ENCODE data around the gene RAVER2.
"Not testable (repeated sequence)": the region's sequence is repeated elsewhere in the genome, so short reads cannot be mapped to it uniquely, and the experiment has no call there.

Gene RAVER2

DNA sequence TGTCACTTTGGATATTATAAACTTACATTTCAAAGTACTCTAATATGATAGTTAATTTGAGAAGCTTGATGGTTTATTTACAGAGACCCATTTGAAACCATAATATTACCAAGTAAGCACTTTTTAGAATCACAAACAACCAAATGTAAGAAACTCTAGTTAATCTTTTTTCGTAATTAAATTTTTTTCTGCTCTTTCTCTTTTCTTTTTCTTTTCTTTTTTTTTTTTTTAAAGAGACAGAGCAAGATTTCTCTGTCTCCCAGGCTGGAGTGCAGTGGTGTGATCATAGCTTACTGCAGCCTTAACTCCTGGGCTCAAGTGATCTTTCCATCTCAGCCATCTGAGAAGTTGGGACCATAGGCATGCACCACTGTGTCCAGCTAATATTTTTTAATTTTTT is 5.2 kb downstream of the RAVER2 start:
- no peak for DNase-seq

DNA sequence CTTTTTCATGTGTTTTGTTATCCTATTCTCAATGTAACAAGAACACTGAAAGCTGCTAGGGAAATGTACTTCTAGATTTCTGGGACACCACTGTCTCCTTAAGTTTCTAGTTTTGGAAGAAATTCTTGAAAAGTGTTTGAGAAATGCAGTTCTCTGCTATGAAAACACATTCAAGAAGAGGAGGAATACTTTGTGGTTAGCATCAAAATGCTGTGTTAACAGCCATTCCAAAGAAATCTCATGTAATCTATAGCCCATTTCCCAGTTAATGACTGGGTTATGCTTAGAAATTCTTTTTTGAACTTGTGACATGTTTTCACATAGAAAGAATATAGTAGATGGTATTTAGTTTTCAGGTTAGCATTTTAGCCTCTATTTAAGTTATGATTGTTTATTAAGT is 6.0 kb downstream of the RAVER2 start:
- DNase-seq = no peak

DNA sequence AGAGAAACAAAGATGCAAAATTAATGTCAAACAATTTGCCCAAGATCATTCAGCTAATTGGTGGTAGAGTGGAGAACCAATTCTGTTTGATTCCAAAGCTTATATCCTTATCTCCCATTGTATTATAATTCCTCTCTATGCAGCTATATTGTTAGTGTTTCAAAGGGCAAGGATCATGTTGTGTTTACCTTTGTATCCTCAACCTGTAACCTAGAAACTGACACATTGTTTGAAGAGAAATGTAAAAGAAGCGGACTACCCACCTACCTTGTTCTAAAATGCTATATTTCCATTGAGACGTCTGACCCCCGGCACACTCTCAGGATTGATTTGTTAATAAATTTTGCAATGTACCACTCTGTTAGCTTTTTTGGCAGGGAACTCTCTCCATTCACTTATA is 9.3 kb downstream of the RAVER2 start:
- no peak for DNase-seq

DNA sequence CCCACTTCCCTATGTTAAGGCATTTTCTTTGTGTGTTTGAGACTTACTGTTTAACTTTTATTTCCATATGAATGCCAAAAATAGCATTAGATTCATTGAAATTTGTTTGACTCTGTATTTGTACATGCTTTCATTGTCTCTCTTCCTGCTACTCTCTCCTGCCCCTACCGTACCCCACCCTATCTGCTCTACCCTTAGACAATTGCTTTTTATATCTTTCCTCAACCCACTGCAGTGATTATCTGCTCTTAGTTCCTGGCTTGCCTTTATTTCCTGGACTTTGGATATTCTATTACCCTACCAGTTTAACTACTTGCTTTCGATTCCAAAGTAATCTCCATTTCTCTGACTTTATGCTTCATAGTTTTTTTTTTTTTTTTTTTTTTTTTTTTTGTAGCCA is 10.5 kb downstream of the RAVER2 start:
- DNase-seq = no peak

DNA sequence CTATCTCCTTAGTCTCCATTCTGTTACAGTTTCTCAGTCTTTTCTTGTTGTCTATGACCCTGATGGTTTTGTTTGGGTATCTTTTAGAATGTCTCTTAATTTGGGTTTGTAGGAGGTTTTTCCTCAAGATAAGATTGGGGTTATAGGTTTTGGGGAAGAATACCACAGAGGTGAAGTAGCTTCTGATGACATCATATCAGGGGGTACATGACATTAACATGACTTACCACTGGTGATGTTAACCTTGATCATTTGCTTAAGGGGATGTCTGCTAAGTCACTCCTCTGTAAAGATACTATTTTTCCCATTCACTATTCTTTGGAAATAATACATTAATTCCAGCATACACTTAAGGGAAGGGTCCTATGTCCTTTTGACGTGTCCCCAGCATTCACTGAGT is 11.9 kb downstream of the RAVER2 start:
- no peak for DNase-seq

DNA sequence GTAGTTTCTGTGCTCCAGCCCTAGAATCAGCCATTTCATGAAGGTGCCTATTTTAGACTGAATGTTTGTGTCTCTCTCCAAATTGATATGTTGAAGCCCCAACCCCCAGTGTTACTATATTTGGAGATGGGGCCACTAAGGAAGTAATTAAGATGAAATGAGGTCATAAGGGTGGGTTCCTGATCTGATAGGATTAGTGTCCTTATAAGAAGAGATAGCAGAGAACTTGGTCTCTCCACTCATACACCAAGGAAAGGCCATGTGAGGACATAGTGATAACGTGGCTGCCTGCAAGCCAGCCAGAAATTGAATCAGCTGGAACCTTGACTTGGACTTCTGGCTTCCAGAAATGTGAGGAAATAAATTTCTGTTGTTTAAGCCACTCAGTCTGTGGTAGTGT is 12.3 kb downstream of the RAVER2 start:
- DNase-seq = no peak

DNA sequence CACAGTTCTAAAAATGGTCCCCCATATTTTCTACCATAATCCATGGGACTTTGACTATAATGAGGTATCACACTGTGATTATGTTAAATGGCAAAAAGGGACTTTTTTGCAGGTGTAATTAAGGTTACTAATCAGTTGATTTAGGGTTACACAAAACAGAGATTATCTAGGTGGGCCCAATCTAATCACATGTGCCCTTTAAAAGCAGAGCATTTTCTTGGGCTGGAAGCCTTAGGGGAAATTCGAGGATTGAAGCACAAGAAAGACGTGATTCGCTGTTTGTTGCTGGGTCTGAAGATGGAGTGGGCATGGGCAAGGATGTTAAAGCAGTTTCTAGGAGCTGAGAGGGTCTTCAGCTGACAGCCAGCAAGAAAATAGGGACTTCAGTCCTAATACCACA is 13.4 kb downstream of the RAVER2 start:
- DNase-seq = no peak

DNA sequence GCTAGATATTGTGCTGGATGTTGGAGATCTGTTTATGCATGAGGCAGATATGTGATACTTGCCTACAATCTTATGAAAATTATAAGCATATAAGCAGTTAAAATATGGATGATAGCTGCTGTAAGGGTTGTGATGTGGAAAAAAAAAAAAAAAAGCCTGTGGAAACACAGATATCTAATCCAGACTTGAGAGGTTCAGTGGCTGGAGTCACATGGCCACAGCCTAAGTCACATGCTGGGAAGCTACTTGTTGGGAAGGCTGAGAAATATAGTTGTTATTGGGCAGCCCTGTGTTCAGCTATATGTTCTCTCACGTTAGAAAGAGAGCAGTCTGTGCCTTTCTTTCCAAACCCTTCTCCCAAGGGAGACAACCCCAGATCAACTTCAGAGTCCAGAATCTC is 15.1 kb downstream of the RAVER2 start:
- no peak for DNase-seq

DNA sequence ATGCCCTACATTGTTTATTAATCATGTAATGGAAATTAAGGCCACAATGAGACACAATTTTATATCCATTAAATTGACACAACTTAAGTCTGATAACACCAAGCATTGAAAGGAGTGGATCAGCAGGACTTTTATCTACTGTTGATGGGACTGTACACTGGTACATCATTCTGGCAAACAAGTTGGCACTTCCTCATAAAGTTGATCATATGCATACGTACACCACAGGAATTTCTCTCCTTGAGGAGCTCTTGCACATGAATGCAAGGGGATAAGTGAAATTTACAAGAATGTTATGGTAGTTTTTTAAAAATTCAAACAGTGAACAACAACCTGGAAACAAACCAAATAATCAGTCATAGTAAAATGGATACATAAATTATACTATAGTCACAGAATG is 20.1 kb downstream of the RAVER2 start:
- no peak for DNase-seq

DNA sequence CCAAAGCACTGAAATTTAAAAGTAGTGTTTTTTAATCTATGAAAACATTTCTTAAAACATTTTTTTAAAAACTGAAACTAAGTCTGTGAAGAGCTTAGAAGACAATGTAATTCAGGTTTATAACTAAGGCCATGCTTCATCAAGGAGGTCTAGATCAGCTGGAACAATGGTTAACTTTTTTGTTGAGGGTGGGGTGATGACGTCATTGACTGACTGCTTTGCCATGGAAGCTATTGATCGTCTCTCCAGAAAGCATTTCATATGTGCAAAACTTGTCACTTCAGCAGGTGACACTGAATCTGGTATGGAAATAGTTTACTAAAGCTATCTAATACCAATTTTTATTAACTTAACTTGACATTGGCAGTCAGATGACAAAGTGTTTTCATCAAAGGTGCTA is 21.0 kb downstream of the RAVER2 start:
- no peak for DNase-seq

DNA sequence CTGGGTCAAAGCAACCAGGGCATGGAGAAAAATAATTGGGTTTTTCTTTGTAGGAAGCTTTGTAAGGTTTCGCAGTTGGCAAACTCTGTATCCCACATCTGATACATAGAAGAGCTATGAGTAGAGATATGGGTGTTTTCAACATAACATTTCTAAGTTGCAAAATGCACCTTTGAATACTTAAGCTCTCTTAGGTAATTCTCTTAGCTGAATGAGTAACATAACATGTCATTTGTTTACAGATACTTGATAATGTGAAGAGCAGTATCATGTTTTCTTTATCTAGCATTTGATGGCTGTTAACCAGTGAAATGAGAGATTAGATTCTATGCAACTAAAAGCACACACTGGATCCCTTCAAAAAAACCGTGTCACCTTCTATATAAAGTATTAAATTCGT is 21.6 kb downstream of the RAVER2 start:
- DNase-seq = no peak

DNA sequence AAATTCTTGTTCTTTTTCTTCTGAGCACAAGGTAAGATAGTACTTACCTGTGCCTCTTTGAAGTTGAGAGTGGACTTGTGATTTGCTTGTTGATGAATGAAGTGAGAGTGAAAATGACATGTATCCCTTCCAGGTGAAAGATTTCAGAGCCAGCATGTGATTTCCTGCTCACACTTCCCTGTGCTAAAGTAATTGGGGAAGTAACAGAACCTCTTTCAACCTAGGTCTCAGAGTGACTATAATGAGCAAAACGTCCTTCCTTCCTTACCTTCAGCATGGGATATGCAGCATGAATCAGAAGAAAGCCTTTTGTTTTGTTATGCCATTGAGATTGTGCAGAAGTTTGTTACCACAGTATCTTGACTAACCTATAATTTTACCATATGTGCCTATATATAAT is 24.6 kb downstream of the RAVER2 start:
- no peak for DNase-seq

DNA sequence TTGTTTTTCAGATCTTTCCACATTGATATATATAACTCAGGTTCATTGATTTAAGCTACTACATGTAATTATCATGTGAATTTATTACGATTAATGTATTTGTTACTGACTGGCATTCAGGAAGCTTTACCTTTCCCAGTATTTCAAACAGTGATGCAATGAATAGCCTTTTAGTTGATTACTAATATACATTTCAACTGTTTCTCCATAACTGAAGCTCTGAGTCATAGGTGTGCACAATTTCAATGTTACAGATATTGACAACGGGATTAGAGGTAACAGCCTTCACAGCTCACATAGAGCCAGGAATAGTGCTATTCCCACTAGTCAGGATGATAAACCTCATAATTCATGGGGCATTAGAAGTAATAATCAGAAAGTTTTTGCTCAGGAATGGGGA is 25.1 kb downstream of the RAVER2 start:
- no peak for DNase-seq

DNA sequence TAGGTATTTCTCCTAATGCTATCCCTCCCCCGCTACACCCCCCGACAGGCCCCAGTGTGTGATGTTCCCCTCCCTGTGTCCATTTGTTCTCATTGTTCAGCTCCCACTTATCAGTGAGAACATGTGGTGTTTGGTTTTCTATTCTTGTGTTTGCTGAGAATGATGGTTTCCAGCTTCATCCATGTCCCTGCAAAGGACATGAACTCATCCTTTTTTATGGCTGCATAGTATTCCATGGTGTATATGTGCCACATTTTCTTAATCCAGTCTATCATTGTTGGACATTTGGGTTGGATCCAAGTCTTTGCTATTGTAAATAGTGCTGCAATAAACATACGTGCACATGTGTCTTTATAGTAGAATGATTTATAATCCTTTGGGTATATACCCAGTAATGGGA is 28.4 kb downstream of the RAVER2 start:
- DNase-seq = not testable (repeated sequence)

DNA sequence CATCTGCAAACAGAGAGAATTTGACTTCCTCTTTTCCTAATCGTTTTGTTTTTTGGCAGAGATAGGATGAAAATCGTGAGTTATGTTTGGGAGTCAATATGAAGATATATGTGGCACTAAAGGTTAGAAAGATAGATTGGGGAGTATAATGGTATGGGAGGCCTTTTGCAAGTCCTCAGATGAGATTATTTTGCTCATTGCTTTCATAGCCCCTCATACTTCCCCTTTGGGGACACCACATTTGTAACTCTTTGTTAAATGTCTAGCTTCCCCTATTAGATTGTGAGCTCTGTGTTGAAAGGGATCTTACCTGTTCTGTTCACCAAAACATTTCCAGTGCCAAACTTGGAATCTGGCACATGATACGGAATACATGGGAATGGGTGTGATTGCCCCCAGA is 30.2 kb downstream of the RAVER2 start:
- DNase-seq = no peak

DNA sequence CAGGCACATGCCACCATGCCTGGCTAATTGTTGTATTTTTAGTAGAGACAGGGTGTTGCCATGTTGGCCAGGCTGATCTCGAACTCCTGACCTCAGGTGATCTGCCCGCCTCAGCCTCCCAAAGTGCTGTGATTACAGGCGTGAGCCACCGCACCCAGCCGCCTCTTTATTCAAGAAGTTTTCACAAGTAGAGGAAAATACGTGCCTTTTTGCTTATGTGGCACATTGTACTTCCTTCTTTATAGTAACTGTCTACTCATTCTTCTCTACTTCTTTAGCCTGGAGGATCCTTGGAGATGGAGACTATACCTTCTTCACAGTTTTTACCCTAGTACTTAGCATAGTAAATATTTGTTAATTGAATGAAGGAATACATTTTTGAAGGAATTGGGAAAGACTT is 37.2 kb downstream of the RAVER2 start:
- DNase-seq = not testable (repeated sequence)

DNA sequence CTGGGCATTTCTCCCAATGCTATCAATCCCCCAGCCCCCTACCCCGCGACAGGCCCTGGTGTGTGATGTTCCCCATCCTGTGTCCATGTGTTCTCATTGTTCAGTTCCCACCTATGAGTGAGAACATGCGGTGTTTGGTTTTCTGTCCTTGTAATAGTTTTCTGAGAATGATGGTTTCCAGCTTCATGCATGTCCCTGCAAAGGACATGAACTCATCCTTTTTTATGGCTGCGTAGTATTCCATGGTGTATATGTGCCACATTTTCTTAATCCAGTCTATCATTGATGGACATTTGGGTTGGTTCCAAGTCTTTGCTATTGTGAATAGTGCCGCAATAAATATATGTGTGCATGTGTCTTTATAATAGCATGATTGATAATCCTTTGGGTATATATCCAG is 38.0 kb downstream of the RAVER2 start:
- not testable (repeated sequence) for DNase-seq

DNA sequence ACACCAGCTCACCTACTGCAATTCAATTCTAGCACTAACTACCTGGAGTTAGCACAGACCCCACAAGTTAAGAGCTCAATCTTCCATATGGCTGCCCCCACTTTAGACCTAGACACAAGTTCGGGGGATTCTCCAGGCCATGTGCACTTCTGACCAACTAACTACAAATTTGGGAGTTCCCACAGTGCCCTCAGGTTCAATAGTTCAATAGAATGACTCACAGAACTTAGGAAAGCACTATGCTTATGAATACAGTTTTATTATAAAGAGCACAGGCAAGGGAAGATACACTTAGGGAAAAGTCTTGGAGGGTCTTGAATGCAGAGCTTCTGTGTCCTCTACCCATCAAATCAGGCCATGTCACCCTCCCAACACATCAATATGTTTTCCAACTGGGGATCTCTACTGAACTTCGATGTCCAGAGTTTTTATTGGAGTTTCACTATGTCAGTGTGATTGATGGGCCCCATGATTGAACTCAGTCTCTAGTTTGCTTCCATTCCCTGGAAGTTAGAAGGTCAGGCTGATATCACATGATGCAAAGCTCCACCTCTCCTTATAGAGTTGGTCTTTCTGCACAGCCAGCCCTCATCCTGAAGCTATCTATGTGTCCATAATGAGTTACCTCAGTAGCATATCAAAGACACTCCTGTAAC is 46.1 kb downstream of the RAVER2 start:
- no peak for DNase-seq

DNA sequence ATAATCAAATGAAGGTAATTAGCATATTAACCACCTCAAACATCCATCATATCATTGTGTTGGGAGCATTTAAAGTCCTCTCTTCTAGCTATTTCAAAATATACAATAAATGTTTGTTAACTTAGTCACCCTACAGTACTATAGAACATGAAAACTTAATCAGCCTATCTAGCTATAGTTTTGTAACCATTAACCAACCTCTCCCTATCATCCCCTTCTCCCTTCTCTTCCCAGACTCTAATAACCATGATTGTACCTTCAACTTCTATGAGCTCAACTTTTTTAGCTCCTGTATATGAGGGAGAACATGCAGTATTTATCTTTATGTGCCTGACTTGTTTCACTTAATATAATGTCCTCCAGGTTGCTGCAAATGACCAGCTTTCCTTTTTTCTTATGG is 54.0 kb downstream of the RAVER2 start:
- DNase-seq = no peak

DNA sequence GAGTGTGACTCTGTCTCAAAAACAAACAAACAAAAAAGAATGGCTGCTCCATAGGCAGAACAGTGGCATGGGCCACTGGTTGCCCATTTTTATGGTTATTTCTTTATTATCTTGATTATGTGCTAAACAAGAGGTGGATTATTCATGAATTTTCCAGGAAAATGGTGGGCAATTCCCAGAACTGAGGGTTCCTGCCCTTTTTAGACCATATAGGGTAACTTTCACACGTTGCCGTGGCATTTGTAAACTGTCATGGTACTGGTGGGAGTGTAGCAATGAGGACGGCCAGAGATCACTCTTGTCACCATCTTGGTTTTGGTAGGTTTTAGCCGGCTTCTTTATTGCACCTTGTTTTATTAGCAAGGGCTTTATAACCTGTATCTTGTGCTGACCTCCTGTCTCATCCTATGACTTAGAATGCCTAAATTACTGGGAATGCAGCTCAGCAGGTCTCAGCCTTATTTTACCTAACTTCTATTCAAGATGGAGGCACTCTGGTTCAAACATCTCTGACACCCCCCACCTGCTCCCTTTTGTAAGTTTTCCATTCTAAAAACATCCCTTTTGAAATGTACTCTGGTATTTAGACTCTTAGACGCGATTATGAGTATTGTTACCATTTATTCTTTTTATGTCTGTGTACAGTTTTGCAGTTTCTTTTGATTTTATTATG is 57.1 kb downstream of the RAVER2 start:
- no peak for DNase-seq

DNA sequence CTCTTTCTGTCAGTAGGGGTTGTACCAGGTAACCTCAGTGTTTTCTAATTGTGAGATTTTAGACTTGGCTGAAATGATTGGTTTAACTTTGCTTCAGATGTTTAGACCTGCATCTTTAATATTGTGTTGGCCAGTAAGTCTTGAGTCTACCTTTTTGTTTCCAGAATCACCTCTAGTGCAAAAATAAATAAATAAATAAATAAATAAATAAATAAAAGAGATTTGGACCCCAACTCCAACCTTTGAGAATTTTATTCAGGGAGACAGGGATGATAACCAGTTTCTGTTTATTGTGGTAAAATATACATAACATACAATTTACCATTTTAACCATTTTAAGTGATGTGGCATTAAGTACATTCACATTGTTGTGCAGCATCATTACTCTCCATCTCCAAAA is 64.4 kb downstream of the RAVER2 start:
- no peak for DNase-seq

DNA sequence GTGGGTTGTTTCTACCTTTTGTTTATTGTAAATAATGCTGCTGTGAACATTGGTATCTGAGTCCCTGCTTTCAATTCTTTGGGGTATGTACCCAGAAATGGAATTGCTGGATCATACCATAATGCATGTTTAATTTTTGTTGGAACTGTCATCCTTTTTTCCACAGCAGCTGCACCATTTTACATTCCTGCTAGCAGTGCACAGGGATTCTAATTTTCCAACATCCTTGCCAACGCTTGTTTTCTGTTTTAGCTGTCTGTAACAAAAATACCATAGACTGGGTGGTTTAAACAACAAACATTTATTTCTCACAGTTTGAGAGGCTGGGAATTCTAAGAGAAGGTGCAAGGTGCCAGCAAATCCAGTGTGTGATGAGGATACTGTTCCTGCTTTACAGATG is 65.1 kb downstream of the RAVER2 start:
- no peak for DNase-seq

DNA sequence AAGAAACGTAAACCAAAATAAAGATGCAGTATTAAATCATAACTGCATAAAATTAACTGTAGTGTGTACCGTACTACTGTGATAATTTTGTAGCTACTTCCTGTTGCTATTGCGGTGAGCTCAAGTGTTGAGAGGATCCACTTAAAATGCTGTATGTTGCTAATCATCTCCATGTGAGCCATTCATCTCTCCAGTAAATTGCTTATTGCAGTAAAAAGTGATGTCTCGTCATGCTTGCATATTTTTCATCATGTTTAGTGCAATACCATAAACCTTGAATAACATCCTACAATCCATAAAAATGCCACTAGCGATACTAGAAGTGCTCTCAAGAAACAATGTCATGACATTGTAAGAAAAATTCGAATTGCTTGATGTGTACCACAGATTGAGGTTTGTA is 66.3 kb downstream of the RAVER2 start:
- DNase-seq = no peak

DNA sequence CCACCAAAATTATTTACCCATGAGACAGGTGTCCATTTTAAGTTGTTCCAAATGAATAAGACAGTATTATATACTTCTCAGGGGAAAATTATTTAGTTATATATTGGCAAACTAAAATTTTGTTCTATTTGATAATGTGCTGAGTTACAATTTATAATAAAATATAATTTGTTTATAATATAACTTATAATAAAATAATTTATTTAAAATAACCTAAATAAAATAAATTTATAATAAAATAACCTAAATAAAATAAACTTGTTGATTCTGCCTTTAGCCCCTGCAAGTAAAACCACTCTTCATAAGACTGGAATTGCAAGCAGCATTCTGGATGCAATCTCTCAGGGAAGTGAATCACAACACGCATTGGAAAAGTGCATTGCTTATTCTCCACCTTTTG is 69.6 kb downstream of the RAVER2 start:
- no peak for DNase-seq

DNA sequence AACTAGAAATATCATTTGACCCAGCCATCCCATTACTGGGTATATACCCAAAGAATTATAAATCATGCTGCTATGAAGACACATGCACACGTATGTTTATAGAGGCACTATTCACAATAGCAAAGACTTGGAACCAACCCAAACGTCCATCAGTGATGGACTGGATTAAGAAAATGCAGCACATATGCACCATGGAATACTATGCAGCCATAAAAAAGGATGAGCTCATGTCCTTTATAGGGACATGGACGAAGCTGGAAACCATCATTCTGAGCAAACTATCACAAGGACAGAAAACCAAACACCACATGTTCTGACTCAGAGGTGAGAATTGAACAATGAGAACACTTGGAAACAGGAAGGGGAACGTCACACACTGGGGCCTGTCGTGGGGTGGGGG is 72.5 kb downstream of the RAVER2 start:
- not testable (repeated sequence) for DNase-seq
